ENCODE results near the gene TNFRSF4.
"Not testable (repeated sequence)": the region's sequence is repeated elsewhere in the genome, so short reads cannot be mapped to it uniquely, and the experiment has no call there.

The TNFRSF4 gene

DNA sequence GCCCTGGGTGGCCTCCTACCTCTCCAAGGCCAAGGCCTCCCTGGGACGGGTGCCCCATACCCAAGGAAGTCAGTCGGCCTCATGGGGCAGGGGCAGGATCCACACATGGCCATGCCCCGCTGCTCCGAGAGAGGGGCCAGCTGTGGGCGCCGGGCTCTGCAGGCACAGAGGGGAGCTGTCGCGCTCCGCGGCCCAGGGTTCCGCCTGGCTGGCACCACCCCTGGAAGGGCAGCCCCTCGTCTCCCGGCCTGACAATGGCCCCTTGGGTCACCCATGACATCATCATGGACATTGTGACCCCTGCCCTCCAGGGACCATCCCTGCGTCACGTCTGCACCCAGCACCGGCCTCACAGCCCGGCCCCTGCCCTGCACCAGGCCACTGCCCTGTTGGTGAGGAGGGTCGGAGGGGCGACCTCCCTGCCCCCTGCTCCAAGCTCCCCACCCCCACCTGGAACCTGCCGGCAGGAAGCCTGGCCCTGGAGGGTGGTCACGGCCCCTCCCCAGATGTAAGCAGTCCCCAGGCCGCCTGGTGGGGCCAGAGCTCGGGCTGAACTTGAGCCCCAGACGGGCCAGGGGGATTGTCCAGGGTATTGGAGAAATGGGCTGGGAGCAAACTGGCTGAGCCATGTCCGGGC lies 34.5 kb downstream of the TNFRSF4 start:
- POLR2A ChIA-PET = no interaction called here
- TF ChIP-seq FOXA1 (IDR thresholded peaks at IDR 0.05) (no peak), FOXM1 (IDR thresholded peaks at IDR 0.05; ENCODE audit: borderline replicate concordance) (no peak), LEF1 (IDR thresholded peaks at IDR 0.05; ENCODE audit: borderline replicate concordance) (no peak), TARDBP (IDR thresholded peaks at IDR 0.05) (no peak), SP1 (IDR thresholded peaks at IDR 0.05) (no peak), HDGF (IDR thresholded peaks at IDR 0.05; ENCODE audit: borderline replicate concordance) (no peak), CTBP1 (IDR thresholded peaks at IDR 0.05; ENCODE audit: borderline replicate concordance) (no peak), FOXK2 (IDR thresholded peaks at IDR 0.05) (no peak), NFRKB (IDR thresholded peaks at IDR 0.05) (no peak), L3MBTL2 (conservative IDR thresholded peaks at IDR 0.05) (no peak), BHLHE40 (IDR thresholded peaks at IDR 0.05; ENCODE audit: borderline replicate concordance) (no peak), ARNT (IDR thresholded peaks at IDR 0.05) (no peak)
- TF ChIP-seq, protein P1, sequence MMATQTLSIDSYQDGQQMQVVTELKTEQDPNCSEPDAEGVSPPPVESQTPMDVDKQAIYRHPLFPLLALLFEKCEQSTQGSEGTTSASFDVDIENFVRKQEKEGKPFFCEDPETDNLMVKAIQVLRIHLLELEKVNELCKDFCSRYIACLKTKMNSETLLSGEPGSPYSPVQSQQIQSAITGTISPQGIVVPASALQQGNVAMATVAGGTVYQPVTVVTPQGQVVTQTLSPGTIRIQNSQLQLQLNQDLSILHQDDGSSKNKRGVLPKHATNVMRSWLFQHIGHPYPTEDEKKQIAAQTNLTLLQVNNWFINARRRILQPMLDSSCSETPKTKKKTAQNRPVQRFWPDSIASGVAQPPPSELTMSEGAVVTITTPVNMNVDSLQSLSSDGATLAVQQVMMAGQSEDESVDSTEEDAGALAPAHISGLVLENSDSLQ (IDR thresholded peaks at IDR 0.05) = no peak
- DNase-seq (ENCODE audit: extremely low spot score) = no peak
- CTCF ChIA-PET = no interaction called here

DNA sequence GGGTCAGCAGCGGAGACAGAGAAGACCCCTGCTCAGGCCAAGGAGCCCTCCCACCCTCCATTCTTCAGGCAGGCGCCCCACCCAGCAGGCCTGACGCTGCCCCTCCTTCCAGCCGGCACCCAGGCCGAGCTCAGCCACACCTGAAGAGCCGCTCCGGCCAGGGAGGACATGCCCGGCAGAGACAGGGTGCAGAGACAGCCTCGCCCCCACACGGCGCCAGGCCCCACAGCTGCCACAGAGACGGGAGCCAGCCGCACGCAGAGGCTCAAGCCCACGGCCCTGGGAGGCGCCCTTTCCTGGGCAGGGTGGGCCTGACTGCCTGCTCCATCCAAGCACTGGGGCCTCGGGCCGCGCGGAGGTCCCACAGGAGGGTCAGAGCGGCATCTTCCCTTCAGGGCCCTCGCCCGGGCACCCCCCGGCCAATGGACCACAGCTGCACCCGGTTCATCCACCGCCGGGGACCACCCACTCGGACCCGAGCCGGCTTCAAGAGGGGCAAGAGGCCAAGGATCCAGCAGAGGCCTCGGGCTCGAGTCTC lies 35.1 kb downstream of the TNFRSF4 start:
- ChIA-PET CTCF (no interaction called here), POLR2A (no interaction called here)
- no peak for DNase-seq (ENCODE audit: extremely low spot score)
- TF ChIP-seq ZNF384 (IDR thresholded peaks at IDR 0.05) (no peak), LEF1 (IDR thresholded peaks at IDR 0.05; ENCODE audit: borderline replicate concordance) (no peak), ELF4 (IDR thresholded peaks at IDR 0.05) (no peak), CTBP1 (IDR thresholded peaks at IDR 0.05; ENCODE audit: borderline replicate concordance) (no peak), ARNT (IDR thresholded peaks at IDR 0.05) (no peak), FOXK2 (IDR thresholded peaks at IDR 0.05) (no peak), L3MBTL2 (conservative IDR thresholded peaks at IDR 0.05) (no peak), HDGF (IDR thresholded peaks at IDR 0.05; ENCODE audit: borderline replicate concordance) (no peak), SUZ12 (IDR thresholded peaks at IDR 0.05) (no peak), FOXA1 (IDR thresholded peaks at IDR 0.05) (no peak), FOXM1 (IDR thresholded peaks at IDR 0.05; ENCODE audit: borderline replicate concordance) (no peak), TARDBP (IDR thresholded peaks at IDR 0.05) (no peak), NFRKB (IDR thresholded peaks at IDR 0.05) (no peak), SP1 (IDR thresholded peaks at IDR 0.05) (no peak), BHLHE40 (IDR thresholded peaks at IDR 0.05; ENCODE audit: borderline replicate concordance) (no peak)
- TF ChIP-seq, protein P1 (IDR thresholded peaks at IDR 0.05) = no peak

DNA sequence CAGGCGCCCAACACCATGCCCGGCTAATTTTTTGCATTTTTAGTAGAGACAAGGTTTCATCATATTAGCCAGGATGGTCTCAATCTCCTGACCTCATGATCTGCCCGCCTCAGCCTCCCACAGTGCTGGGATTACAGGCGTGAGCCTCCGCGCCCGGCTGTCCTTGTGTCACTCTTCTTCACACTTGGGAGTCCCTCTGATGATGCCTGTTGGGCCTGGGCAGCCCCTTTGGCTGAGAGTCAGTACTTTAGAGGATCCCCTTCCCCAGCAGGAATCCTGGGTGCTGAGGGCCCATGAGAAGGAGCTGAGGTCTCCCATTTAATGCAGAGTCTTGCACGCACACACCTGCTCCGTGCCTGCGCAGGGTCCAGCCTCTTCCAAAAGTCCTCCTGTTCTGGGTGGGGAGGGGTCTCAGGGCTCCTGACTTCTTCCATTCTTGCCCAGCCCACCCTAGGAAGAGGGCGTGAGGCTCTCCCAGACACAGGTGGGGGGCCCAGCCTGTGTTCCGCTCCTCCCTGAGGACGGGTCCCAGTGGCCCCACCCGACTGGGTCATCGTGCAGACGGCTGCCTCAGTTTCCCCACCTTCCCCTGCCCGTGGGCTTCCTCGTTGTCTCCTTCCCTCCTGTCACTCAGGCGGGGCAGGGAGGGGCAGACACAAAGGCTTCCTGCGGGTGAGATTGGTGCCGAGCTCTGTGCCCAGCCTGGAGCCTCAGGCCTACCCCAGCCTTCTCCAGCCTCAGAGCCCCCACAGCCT lies 36.3 kb downstream of the TNFRSF4 start:
- ChIA-PET CTCF (no interaction called here), POLR2A (no interaction called here)
- no peak for DNase-seq (ENCODE audit: extremely low spot score)
- no peak for TF ChIP-seq FOXK2 (IDR thresholded peaks at IDR 0.05)
- TF ChIP-seq LEF1 (IDR thresholded peaks at IDR 0.05; ENCODE audit: borderline replicate concordance) = no peak
- TF ChIP-seq BHLHE40 (IDR thresholded peaks at IDR 0.05; ENCODE audit: borderline replicate concordance) = no peak
- TF ChIP-seq, protein P1 (IDR thresholded peaks at IDR 0.05) = no peak
- no peak for TF ChIP-seq CTBP1 (IDR thresholded peaks at IDR 0.05; ENCODE audit: borderline replicate concordance)
- TF ChIP-seq SUZ12 (IDR thresholded peaks at IDR 0.05) = no peak
- TF ChIP-seq FOXA1 (IDR thresholded peaks at IDR 0.05) = no peak
- no peak for TF ChIP-seq ELF4 (IDR thresholded peaks at IDR 0.05)
- TF ChIP-seq SP1 (IDR thresholded peaks at IDR 0.05) = no peak
- no peak for TF ChIP-seq TARDBP (IDR thresholded peaks at IDR 0.05)
- no peak for TF ChIP-seq NFRKB (IDR thresholded peaks at IDR 0.05)
- no peak for TF ChIP-seq L3MBTL2 (conservative IDR thresholded peaks at IDR 0.05)
- TF ChIP-seq ARNT (IDR thresholded peaks at IDR 0.05) = no peak
- no peak for TF ChIP-seq HDGF (IDR thresholded peaks at IDR 0.05; ENCODE audit: borderline replicate concordance)
- TF ChIP-seq ZNF384 (IDR thresholded peaks at IDR 0.05) = no peak
- TF ChIP-seq FOXM1 (IDR thresholded peaks at IDR 0.05; ENCODE audit: borderline replicate concordance) = no peak

DNA sequence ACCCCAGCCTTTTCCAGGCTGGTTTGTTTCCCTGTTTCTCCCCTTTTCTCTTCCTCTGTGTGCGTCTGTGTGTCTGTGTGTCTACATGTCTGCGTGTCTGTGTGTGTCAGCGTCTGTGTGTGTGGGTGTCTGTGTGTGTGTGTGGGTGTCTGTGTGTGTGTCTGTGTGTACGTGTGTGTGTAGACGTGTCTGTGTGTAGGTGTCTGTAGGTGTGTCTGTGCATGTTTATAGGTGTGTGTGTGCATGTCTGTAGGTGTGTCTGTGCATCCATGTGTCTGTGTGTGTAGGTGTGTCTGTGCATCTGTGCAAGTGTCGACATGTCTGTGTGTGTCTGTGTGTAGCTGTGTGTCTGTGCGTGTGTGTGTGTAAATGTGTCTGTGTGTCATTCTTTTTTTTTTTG lies 37.0 kb downstream of the TNFRSF4 start:
- POLR2A ChIA-PET = no interaction called here
- CTCF ChIA-PET = no interaction called here
- TF ChIP-seq LEF1 (IDR thresholded peaks at IDR 0.05; ENCODE audit: borderline replicate concordance) (no peak), ARNT (IDR thresholded peaks at IDR 0.05) (no peak), CTBP1 (IDR thresholded peaks at IDR 0.05; ENCODE audit: borderline replicate concordance) (no peak), HDGF (IDR thresholded peaks at IDR 0.05; ENCODE audit: borderline replicate concordance) (no peak)
- TF ChIP-seq, protein P1 (IDR thresholded peaks at IDR 0.05) = no peak
- DNase-seq (ENCODE audit: extremely low spot score) = no peak

DNA sequence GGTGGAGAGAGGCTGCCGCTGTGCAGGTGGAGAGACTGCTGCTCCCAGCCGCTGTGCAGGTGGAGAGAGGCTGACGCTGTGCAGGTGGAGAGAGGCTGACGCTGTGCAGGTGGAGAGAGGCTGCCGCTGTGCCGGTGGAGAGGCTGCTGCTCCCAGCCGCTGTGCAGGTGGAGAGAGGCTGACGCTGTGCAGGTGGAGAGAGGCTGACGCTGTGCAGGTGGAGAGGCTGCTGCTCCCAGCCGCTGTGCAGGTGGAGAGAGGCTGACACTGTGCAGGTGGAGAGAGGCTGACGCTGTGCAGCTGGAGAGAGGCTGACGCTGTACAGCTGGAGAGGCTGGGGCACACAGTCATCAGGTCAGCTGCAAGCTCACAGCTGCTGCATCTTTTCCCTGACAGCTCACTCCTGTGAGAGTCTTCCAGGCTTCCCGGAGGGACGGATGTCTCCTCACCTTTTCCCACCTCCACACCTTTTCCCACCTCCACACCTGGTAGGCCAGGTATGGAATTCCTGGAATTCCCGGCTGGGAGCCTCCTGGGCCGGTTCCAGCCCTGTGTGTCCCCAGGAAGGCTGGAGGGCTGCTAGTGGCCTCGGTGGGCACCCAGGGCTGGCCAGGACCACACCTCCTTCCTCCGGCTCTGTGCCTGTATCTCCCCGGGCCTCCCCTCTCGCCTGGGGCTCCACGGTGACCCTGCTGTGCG lies 37.7 kb downstream of the TNFRSF4 start:
- CTCF ChIA-PET; DNase-seq (ENCODE audit: extremely low spot score); POLR2A ChIA-PET: not testable (repeated sequence)
